Measurements from ENCODE around the gene TANGO2. TPM values are rescaled to one million over a fixed set of nuclear protein-coding genes. Genes with fewer than 3 reads are reported as not detected.
A peak's percentile ranks its signal among the peaks of the same experiment; 100 is the strongest.

The TANGO2 gene
- total RNA-seq, 2 donors from 2014 or later = 10.5 to 19.7 TPM

- Histone ChIP-seq H3K27me3 (no peaks in the 10 kb centered on the region), H3K36me3 (replicated peaks in 1 of 2; ENCODE audit: insufficient read depth in 1 of 2, low read depth in 2 of 2) (no peaks in the 10 kb centered on the region), H3K27ac (no peak overlapping the region), H3K4me3 (no peak overlapping the region), H3K4me1 (no peaks in the 10 kb centered on the region), H3K9me3 (no peaks in the 10 kb centered on the region)
- WGBS, 2 donors = 94 to 97% methylated on average over 32 to 46 of the region's 46 CpGs
- intact Hi-C loops (cut with DNase I) = loop anchor here (5.0 to 10.0 kb wide), 2 partner anchors 149 to 321 kb away; no protein-coding TSS in a partner anchor
- ATAC-seq (no peak), DNase-seq (no peak)
- TF ChIP-seq CTCF (IDR thresholded peaks at IDR 0.05) (no peak), POLR2A (IDR thresholded peaks at IDR 0.05) (no peak)
Observed at GRCh38 chr22:19973551-19974267, 47.2 kb upstream of the TANGO2 start.

- TF ChIP-seq POLR2A (IDR thresholded peaks at IDR 0.05) = no peak
- no peak for TF ChIP-seq CTCF (IDR thresholded peaks at IDR 0.05)
- no peaks in the 10 kb centered on the region for H3K27me3 ChIP-seq
- H3K36me3 ChIP-seq (replicated peaks in 1 of 2; ENCODE audit: insufficient read depth in 1 of 2, low read depth in 2 of 2) = no peaks in the 10 kb centered on the region
- H3K27ac ChIP-seq = no peak overlapping the region
- no peaks in the 10 kb centered on the region for H3K9me3 ChIP-seq
- H3K4me3 ChIP-seq = no peak overlapping the region
- ATAC-seq (no peak), DNase-seq (peak in 3 of 4 donors; percentile 38 to 64 (median 44))
- intact Hi-C loops (cut with DNase I) = loop anchor here (5.0 to 10.0 kb wide), 2 partner anchors 148 to 320 kb away; no protein-coding TSS in a partner anchor
- no peaks in the 10 kb centered on the region for H3K4me1 ChIP-seq
- 42 to 75% methylated on average over 3 to 11 of the region's 11 CpGs for WGBS, 2 donors
Observed at GRCh38 chr22:19974268-19974861, 46.5 kb upstream of the TANGO2 start.

GRCh38 chr22:19974935-19975706 lies 45.8 kb upstream of the TANGO2 start:
- no peaks in the 10 kb centered on the region for H3K27me3 ChIP-seq
- H3K27ac ChIP-seq = no peak overlapping the region
- ATAC-seq (no peak), DNase-seq (no peak)
- no peaks in the 10 kb centered on the region for H3K9me3 ChIP-seq
- no peak overlapping the region for H3K4me3 ChIP-seq
- intact Hi-C loops (cut with DNase I) = loop anchor here (5.0 to 10.0 kb wide), 2 partner anchors 147 to 320 kb away; no protein-coding TSS in a partner anchor
- 73 to 84% methylated on average over 11 to 12 of the region's 13 CpGs for WGBS, 2 donors
- TF ChIP-seq CTCF (IDR thresholded peaks at IDR 0.05) = no peak
- TF ChIP-seq POLR2A (IDR thresholded peaks at IDR 0.05) = no peak
- H3K4me1 ChIP-seq = no peaks in the 10 kb centered on the region
- H3K36me3 ChIP-seq (replicated peaks in 1 of 2; ENCODE audit: insufficient read depth in 1 of 2, low read depth in 2 of 2) = no peaks in the 10 kb centered on the region

- intact Hi-C loops (cut with DNase I) = loop anchor here (10.0 kb wide), 1 partner anchor 319 kb away; no protein-coding TSS in a partner anchor
- WGBS, 2 donors = 94 to 100% methylated on average over 4 of the region's 4 CpGs
- Histone ChIP-seq H3K27ac (no peak overlapping the region), H3K4me1 (no peaks in the 10 kb centered on the region), H3K36me3 (replicated peaks in 1 of 2; ENCODE audit: insufficient read depth in 1 of 2, low read depth in 2 of 2) (no peaks in the 10 kb centered on the region), H3K4me3 (no peak overlapping the region), H3K27me3 (no peaks in the 10 kb centered on the region), H3K9me3 (no peaks in the 10 kb centered on the region)
- ATAC-seq (no peak), DNase-seq (no peak)
- no peak for TF ChIP-seq CTCF (IDR thresholded peaks at IDR 0.05)
- no peak for TF ChIP-seq POLR2A (IDR thresholded peaks at IDR 0.05)
Observed at GRCh38 chr22:19975707-19976035, 45.2 kb upstream of the TANGO2 start.

Measured in body of pancreas (tissue), 4 donors.